Measurements from ENCODE around the gene BTBD9. TPM values are rescaled to one million over a fixed set of nuclear protein-coding genes. Genes with fewer than 3 reads are reported as not detected.
A peak's percentile ranks its signal among the peaks of the same experiment; 100 is the strongest.

Gene BTBD9
- total and polyA plus RNA-seq, 4 experiments from 2014 or later = 5.2 to 40.4 (median 32.3) TPM

DNA sequence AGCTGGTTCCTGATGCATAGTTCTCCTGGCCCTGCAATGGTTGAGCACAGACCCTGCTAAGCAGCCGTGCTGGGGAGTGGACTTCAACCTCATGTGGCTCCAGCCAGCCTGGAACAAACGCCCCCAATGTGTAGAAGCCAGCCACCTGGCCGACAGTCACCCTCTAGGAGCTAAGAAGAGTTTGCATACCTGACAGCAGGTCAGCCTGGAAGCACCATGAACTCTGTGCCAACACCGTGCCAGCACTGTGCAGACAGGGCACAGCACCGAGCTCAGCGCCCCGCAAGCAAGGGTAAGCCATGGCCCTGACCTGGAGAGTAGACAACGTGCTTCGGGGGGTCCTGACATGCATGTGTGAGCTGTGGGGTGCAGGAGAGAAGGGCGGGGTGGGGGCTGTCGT is 463.9 kb downstream of the BTBD9 start:
- Histone ChIP-seq H3K27me3 (ENCODE audit: insufficient read depth, low read length) (no peaks in the 10 kb centered on the region), H3K27ac (ENCODE audit: low read depth, low read length) (no peak overlapping the region), H3K36me3 (ENCODE audit: insufficient read depth, low read length) (no peaks in the 10 kb centered on the region), H3K9me3 (ENCODE audit: control insufficient read depth in 1 of 2, low read length in 2 of 2) (no peaks in the 10 kb centered on the region), H3K4me1 (ENCODE audit: insufficient read depth, low read length) (no peaks in the 10 kb centered on the region), H3K4me3 (ENCODE audit: low read length in 2 of 2) (no peak overlapping the region)
- Mint-ChIP-seq H3K27me3 (no peaks in the 10 kb centered on the region), H3K36me3 (peaks cover 7 to 19% of the 10 kb centered on the region in 2 donors), H3K27ac (peak overlapping the region in 1 of 7 donors; percentile 35), H3K9me3 (peaks cover 0 to 4% (median 0%) of the 10 kb centered on the region in 8 donors), H3K4me1 (peaks cover 4 to 11% (median 7%) of the 10 kb centered on the region in 4 donors), H3K4me3 (no peak overlapping the region)
- intact Hi-C loops (cut with micrococcal nuclease) = no loop called here
- ChIA-PET CTCF (ENCODE audit: partially characterized antibody) (interaction anchor here (0.5 kb wide), 1 partner anchor 393 kb away, joined by 4 read pairs; no protein-coding TSS in a partner anchor), POLR2A (ENCODE audit: partially characterized antibody) (no interaction called here)
- no peak for DNase-seq

GRCh38 chr6:38174806-38175495 is 464.8 kb downstream of the BTBD9 start:
- Histone ChIP-seq H3K4me1 (ENCODE audit: insufficient read depth, low read length) (no peaks in the 10 kb centered on the region), H3K27me3 (ENCODE audit: insufficient read depth, low read length) (no peaks in the 10 kb centered on the region), H3K4me3 (ENCODE audit: low read length in 2 of 2) (no peak overlapping the region), H3K9me3 (ENCODE audit: control insufficient read depth in 1 of 2, low read length in 2 of 2) (no peaks in the 10 kb centered on the region), H3K36me3 (ENCODE audit: insufficient read depth, low read length) (no peaks in the 10 kb centered on the region), H3K27ac (ENCODE audit: low read depth, low read length) (no peak overlapping the region)
- no peak for DNase-seq
- H3K36me3 Mint-ChIP-seq = peaks cover 7 to 19% of the 10 kb centered on the region in 2 donors
- CTCF ChIA-PET (ENCODE audit: partially characterized antibody) = no interaction called here
- peak overlapping the region in 1 of 7 donors; percentile 70 for H3K27ac Mint-ChIP-seq
- no peak overlapping the region for H3K4me3 Mint-ChIP-seq
- peaks cover 4 to 11% (median 7%) of the 10 kb centered on the region in 4 donors for H3K4me1 Mint-ChIP-seq
- peaks cover 0 to 4% (median 0%) of the 10 kb centered on the region in 8 donors for H3K9me3 Mint-ChIP-seq
- no peaks in the 10 kb centered on the region for H3K27me3 Mint-ChIP-seq
- intact Hi-C loops (cut with micrococcal nuclease) = no loop called here
- POLR2A ChIA-PET (ENCODE audit: partially characterized antibody) = no interaction called here

DNA sequence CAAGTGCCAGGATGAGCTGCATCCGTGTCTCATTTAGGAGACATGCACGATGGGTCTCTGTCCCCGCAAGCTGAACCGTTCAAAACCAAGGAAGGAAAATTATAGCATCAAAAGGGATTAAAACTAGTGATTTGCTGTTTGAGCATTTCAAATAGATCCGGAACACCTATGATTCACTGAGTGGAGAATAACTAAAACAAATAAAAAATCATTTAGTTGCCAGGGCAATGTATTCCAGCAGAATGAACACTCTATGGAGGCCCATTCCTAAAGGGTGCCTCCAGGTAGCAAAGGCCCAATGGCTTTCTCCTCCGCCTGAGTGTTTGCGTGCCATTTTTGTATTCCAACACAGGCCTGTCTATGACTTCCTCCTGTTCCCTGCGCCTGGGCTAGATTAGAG is 465.4 kb downstream of the BTBD9 start:
- no peak for DNase-seq
- H3K36me3 Mint-ChIP-seq = peaks cover 7 to 19% of the 10 kb centered on the region in 2 donors
- no peaks in the 10 kb centered on the region for H3K27me3 Mint-ChIP-seq
- no peak overlapping the region for H3K4me3 Mint-ChIP-seq
- no peaks in the 10 kb centered on the region for H3K4me1 ChIP-seq (ENCODE audit: insufficient read depth, low read length)
- no peaks in the 10 kb centered on the region for H3K36me3 ChIP-seq (ENCODE audit: insufficient read depth, low read length)
- ChIA-PET POLR2A (ENCODE audit: partially characterized antibody) (no interaction called here), CTCF (ENCODE audit: partially characterized antibody) (no interaction called here)
- peak overlapping the region in 1 of 7 donors; percentile 52 for H3K27ac Mint-ChIP-seq
- H3K9me3 ChIP-seq (ENCODE audit: control insufficient read depth in 1 of 2, low read length in 2 of 2) = no peaks in the 10 kb centered on the region
- peaks cover 4 to 11% (median 7%) of the 10 kb centered on the region in 4 donors for H3K4me1 Mint-ChIP-seq
- H3K4me3 ChIP-seq (ENCODE audit: low read length in 2 of 2) = no peak overlapping the region
- peaks cover 0 to 4% (median 0%) of the 10 kb centered on the region in 8 donors for H3K9me3 Mint-ChIP-seq
- no peak overlapping the region for H3K27ac ChIP-seq (ENCODE audit: low read depth, low read length)
- H3K27me3 ChIP-seq (ENCODE audit: insufficient read depth, low read length) = no peaks in the 10 kb centered on the region
- intact Hi-C loops (cut with micrococcal nuclease) = no loop called here

DNA sequence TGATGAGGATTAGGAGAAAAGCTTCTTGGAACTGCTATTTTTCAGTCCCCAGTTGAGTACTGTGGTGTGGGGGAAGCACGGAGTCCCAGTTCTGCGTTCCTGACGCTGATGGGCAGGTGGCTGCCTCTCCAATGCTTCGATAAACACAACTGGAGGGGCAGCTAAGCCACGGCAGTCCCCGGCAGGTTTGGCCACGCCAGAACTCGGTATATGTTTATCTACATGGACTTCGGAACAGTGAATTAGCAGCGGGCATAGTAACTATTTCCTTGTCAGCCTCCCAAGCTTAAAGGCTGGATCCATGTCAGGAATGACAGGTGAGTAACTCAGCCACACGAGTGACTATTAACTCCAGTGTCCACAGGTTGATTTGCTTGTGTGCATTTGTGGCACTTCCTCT is 465.8 kb downstream of the BTBD9 start:
- ChIA-PET POLR2A (ENCODE audit: partially characterized antibody) (no interaction called here), CTCF (ENCODE audit: partially characterized antibody) (no interaction called here)
- Mint-ChIP-seq H3K4me1 (peaks cover 4 to 11% (median 7%) of the 10 kb centered on the region in 4 donors), H3K4me3 (no peak overlapping the region), H3K9me3 (peaks cover 0 to 4% (median 0%) of the 10 kb centered on the region in 8 donors), H3K27me3 (no peaks in the 10 kb centered on the region), H3K36me3 (peaks cover 7 to 19% of the 10 kb centered on the region in 2 donors), H3K27ac (peak overlapping the region in 1 of 7 donors; percentile 52)
- no peaks in the 10 kb centered on the region for H3K36me3 ChIP-seq (ENCODE audit: insufficient read depth, low read length)
- intact Hi-C loops (cut with micrococcal nuclease) = no loop called here
- DNase-seq = no peak
- no peaks in the 10 kb centered on the region for H3K27me3 ChIP-seq (ENCODE audit: insufficient read depth, low read length)
- no peak overlapping the region for H3K27ac ChIP-seq (ENCODE audit: low read depth, low read length)
- H3K9me3 ChIP-seq (ENCODE audit: control insufficient read depth in 1 of 2, low read length in 2 of 2) = no peaks in the 10 kb centered on the region
- no peaks in the 10 kb centered on the region for H3K4me1 ChIP-seq (ENCODE audit: insufficient read depth, low read length)
- no peak overlapping the region for H3K4me3 ChIP-seq (ENCODE audit: low read length in 2 of 2)

GRCh38 chr6:38172739-38173410 is 466.9 kb downstream of the BTBD9 start:
- peaks cover 4 to 11% (median 7%) of the 10 kb centered on the region in 4 donors for H3K4me1 Mint-ChIP-seq
- H3K27me3 ChIP-seq (ENCODE audit: insufficient read depth, low read length) = no peaks in the 10 kb centered on the region
- no peak overlapping the region for H3K4me3 Mint-ChIP-seq
- no peak overlapping the region for H3K4me3 ChIP-seq (ENCODE audit: low read length in 2 of 2)
- no peak for DNase-seq
- peaks cover 0 to 4% (median 0%) of the 10 kb centered on the region in 8 donors for H3K9me3 Mint-ChIP-seq
- CTCF ChIA-PET (ENCODE audit: partially characterized antibody) = no interaction called here
- H3K27ac Mint-ChIP-seq = peak overlapping the region in 2 of 7 donors; percentile 13 to 29
- H3K36me3 ChIP-seq (ENCODE audit: insufficient read depth, low read length) = no peaks in the 10 kb centered on the region
- H3K4me1 ChIP-seq (ENCODE audit: insufficient read depth, low read length) = no peaks in the 10 kb centered on the region
- H3K36me3 Mint-ChIP-seq = peaks cover 7 to 20% of the 10 kb centered on the region in 2 donors
- intact Hi-C loops (cut with micrococcal nuclease) = no loop called here
- no peak overlapping the region for H3K27ac ChIP-seq (ENCODE audit: low read depth, low read length)
- POLR2A ChIA-PET (ENCODE audit: partially characterized antibody) = no interaction called here
- H3K9me3 ChIP-seq (ENCODE audit: control insufficient read depth in 1 of 2, low read length in 2 of 2) = no peaks in the 10 kb centered on the region
- no peaks in the 10 kb centered on the region for H3K27me3 Mint-ChIP-seq

GRCh38 chr6:38171997-38172738 is 467.6 kb downstream of the BTBD9 start:
- CTCF ChIA-PET (ENCODE audit: partially characterized antibody) = no interaction called here
- DNase-seq = no peak
- peak overlapping the region in 1 of 7 donors; percentile 58 for H3K27ac Mint-ChIP-seq

More at GRCh38 chr6:38171997-38172738, 467.6 kb downstream of the BTBD9 start:
- intact Hi-C loops (cut with micrococcal nuclease) = no loop called here
- POLR2A ChIA-PET (ENCODE audit: partially characterized antibody) = interaction anchor here (0.7 kb wide), 1 partner anchor 35 kb away, joined by 3 read pairs; no protein-coding TSS in a partner anchor
- Histone ChIP-seq H3K36me3 (ENCODE audit: insufficient read depth, low read length) (no peaks in the 10 kb centered on the region), H3K4me3 (ENCODE audit: low read length in 2 of 2) (no peak overlapping the region), H3K9me3 (ENCODE audit: control insufficient read depth in 1 of 2, low read length in 2 of 2) (no peaks in the 10 kb centered on the region), H3K4me1 (ENCODE audit: insufficient read depth, low read length) (no peaks in the 10 kb centered on the region), H3K27ac (ENCODE audit: low read depth, low read length) (no peak overlapping the region), H3K27me3 (ENCODE audit: insufficient read depth, low read length) (no peaks in the 10 kb centered on the region)
- H3K36me3 Mint-ChIP-seq = peaks cover 7 to 20% of the 10 kb centered on the region in 2 donors
- no peak overlapping the region for H3K4me3 Mint-ChIP-seq
- peaks cover 4 to 11% (median 7%) of the 10 kb centered on the region in 4 donors for H3K4me1 Mint-ChIP-seq
- peaks cover 0 to 4% (median 0%) of the 10 kb centered on the region in 8 donors for H3K9me3 Mint-ChIP-seq
- H3K27me3 Mint-ChIP-seq = no peaks in the 10 kb centered on the region

All from CD4-positive, alpha-beta memory T cell (primary cell).